ENCODE data around the gene HLA-DPA1.
"Not testable (repeated sequence)": the region's sequence is repeated elsewhere in the genome, so short reads cannot be mapped to it uniquely, and the experiment has no call there.

Gene HLA-DPA1

GRCh38 chr6:33073431-33073871 is at the start of gene HLA-DPA1:
Gene HLA-DPA1, minus strand, starts transcription at chr6:33073649.
- DNase-seq (ENCODE audit: low read depth), result no peak

GRCh38 chr6:33123181-33123580 is 49.7 kb upstream of the HLA-DPA1 start:
- DNase-seq (ENCODE audit: low read depth), result no peak

DNA sequence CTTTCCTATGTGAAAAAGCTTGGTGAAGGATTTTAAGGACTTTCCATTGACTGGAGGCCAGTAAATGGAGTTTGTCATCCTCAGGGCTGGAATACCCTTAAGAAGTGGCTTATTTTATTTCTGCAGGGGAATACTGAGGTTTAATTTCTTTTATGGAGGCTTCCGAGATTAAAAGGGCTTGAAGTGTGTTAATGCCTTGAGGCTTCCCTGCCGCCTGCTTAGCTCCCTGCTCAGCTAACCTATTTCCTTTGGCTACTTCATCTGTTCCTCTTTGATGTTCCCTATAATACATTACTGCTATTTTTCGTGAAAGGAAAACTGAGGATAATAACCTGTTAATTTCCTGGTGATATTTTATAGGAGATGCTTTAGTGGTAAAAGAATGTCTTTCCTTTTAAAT is 46.6 kb upstream of the HLA-DPA1 start:
- DNase-seq (ENCODE audit: low read depth), result no peak

GRCh38 chr6:33118525-33119123 is 45.2 kb upstream of the HLA-DPA1 start:
- no peak for DNase-seq (ENCODE audit: low read depth)

DNA sequence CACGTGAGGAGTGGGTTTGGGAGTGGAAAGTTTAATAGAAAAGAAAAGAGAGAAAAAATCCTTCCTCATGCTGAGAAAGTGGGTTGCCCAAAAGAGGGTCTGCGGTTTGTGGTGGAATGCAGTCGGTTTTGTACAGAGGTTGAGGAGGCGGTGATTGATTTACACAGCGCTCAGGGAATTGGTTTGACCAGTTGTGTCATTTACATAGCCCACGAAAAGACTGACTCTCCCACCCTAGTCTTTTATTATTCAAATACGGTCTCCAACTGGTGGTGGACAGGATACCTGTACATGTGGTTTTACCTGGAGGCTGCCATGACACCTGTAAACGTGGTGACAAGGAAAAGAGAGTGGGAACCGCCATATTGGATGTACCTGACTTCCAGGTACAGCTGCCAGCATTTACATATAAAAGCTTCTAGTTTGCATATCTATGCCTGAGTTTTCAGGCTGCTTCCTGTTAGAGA is 44.4 kb upstream of the HLA-DPA1 start:
- no peak for DNase-seq (ENCODE audit: low read depth)

DNA sequence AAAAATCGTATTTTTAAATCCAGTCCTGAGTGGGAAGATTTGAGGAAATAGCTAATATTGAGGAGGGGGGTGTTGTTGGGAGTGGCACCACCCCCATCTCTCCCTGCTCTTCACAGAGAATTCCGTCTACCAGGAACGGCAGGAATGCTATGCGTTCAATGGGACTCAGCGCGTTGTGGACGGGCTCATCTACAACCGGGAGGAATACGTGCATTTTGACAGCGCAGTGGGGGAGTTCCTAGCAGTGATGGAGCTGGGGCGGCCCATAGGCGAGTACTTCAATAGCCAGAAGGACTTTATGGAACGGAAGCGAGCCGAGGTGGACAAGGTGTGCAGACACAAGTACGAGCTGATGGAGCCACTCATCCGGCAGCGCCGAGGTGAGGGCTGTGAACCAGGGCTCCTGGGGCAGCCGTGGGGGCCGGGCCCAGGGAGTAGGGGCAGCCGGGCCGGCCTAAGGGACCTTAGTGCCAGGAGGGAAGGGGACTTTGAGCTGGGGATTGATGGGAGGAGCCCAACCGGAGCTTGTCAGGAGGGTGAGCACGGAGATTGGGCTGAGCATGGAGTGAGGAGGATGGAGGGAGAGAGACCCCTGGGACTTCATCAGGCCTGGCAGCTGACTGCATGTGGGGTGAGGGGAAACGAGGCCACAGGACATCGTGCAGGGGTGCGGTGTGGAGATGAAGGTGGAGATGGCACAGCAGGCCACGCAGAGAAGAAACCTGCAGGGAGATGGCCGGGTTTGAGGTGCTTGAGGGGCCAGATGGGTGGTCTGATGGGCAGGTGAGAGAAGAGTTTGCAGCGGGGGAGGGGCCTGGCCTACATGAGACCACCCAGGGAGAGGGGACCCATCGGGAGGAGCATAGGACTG is 43.6 kb upstream of the HLA-DPA1 start:
- DNase-seq (ENCODE audit: low read depth), result no peak

- no peak for DNase-seq (ENCODE audit: low read depth)
These were observed 43.0 kb upstream of the HLA-DPA1 start for GRCh38 chr6:33116417-33116816.

DNA sequence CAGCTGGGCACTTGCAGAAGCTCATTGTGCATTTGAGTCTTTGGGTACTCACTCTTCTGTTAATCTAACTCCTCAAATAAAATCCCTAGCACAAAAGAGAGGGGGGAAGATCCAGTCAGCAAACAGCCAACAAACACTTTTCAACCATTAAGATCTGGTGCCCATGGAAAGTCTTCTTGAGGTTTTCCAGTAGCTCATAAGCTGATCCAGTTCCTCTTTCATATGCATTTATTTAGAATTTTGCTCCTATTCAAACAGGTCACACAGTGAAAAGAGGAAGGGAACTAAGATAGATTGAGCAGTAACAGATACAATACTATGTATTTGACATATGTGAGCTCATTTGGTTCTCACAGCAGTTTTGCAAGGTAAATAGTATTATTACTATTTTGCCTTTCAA is 41.0 kb upstream of the HLA-DPA1 start:
- DNase-seq (ENCODE audit: low read depth), result no peak

GRCh38 chr6:33113755-33114154 is 40.3 kb upstream of the HLA-DPA1 start:
- DNase-seq (ENCODE audit: low read depth), result no peak

DNA sequence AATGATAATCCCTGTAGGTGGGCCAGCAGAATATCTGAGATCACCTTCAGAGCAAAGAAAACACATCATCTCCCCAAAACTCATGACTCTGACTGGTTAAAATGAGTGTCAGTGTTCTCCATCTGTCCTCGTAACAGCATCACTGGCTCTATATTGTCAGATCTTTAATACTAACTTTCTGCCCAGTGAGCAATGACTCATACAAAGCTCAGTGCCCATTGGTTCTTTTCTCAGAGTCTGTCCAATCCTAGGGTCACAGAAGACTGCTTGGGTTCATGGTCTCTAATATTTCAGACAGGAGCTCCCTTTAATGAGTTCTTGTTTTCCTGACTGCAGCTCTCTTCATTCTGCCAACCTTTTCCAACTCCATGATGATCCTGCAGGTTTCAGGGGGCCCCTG is 38.7 kb upstream of the HLA-DPA1 start:
- no peak for DNase-seq (ENCODE audit: low read depth)

DNA sequence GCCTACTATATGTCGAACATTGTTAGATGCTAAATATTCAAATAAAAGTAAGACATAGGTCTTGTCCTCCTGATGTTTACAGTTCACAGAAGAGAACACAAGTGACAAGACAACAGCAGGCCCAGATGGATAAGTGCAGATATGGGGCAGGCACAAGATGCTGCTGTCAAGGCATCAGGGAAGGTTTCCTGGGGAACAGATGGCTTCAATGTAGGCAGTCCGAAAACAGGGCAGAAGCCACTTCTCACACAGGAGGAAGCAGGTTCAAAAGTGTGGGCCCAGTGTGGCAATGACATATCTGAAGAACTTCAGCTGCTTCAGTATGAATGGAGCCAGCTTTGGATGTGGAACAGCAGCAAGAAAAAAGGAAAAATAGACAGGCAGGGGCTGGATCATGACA is 34.9 kb upstream of the HLA-DPA1 start:
- DNase-seq (ENCODE audit: low read depth), result no peak

GRCh38 chr6:33107641-33108040 is 34.2 kb upstream of the HLA-DPA1 start:
- DNase-seq (ENCODE audit: low read depth), result no peak

GRCh38 chr6:33105916-33106871 is 32.7 kb upstream of the HLA-DPA1 start:
- no peak for DNase-seq (ENCODE audit: low read depth)

DNA sequence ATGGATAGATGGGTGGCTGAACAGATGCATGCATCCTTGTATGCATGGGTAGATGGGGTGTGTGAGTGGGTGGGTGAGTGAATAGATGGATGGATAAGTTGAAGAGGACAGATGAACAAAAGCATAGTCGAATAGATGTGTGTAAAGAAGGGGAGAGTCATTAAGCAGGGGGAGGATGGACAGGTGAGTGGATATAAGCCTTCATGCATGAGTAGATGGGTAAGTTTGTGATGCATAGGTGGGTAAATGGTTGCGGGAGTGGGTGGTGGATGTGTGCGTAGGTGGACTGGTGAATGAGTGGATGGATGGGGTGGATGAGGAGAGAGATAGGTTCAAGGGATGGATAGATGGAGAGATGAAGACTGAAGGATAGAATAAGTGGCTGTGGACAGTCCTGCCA is 31.9 kb upstream of the HLA-DPA1 start:
- no peak for DNase-seq (ENCODE audit: low read depth)

GRCh38 chr6:33104887-33105286 is 31.4 kb upstream of the HLA-DPA1 start:
- DNase-seq (ENCODE audit: low read depth), result no peak

GRCh38 chr6:33103776-33104175 is 30.3 kb upstream of the HLA-DPA1 start:
- no peak for DNase-seq (ENCODE audit: low read depth)

- not testable (repeated sequence) for DNase-seq (ENCODE audit: low read depth)
These were observed 27.8 kb upstream of the HLA-DPA1 start for GRCh38 chr6:33101121-33101737.

- no peak for DNase-seq (ENCODE audit: low read depth)
These were observed 22.2 kb upstream of the HLA-DPA1 start for GRCh38 chr6:33095681-33096080.

DNA sequence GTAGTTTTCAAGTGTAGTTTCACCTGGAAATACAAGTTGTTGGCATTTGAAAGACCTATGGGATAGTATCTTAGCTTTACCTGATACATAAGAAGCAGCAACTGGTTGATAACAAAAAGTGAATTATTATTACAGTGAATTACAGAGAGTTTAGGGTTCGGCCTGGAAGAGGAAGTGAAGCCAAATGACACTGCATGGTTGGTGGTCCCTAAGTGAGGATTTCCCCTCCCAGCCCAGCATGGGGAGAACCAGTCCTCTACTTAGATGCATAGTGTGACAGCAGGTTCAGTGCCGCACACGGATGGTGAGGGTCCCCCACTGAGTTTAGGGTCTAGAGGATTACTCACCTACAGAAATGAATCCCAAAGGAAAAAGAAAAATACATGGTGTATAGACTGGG is 20.4 kb upstream of the HLA-DPA1 start:
- no peak for DNase-seq (ENCODE audit: low read depth)

DNA sequence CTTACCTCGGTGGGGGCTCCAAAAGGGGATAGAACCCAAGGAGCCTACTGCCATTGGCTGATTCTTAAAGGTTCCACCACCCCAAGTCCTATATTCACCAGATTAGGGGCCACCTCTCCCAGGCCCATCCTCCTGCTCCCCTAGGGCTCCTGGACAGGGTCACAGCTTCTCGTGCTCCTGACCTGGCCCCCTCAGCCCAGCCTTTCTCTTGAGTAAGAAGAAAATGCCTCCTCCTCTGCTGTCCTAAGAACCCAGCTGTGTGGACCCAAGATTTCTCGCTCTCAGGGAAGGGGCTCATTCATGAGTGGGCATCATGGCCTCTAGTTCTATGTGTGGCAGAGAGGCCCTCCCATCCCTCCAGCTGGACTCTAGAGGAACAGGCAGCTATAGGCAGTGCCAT is 18.9 kb upstream of the HLA-DPA1 start:
- DNase-seq (ENCODE audit: low read depth), result no peak

- DNase-seq (ENCODE audit: low read depth), result peak; percentile 47
These were observed 18.5 kb upstream of the HLA-DPA1 start for GRCh38 chr6:33091957-33092356.
